Measurements from ENCODE around the gene ZBTB16.

DNA sequence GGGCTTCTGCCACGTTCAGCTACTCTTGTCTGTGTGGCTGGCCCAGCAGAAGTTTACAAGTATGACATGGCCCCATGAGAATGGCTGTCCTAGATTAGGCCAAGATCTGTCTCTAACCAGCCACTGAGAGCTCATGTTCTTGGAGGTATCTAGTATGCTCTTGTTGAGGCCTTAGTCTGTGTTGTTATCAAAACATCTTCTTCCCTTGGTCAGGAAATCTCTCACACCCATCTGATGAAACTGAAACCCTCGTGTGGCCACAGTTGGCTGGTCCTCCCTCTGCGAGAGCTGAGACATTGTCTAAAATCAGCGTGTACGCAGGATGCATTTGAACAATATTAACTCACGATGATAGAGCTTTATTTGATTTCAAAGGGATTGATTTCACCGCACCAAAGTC lies 127.7 kb downstream of the ZBTB16 start:
- TF ChIP-seq POLR2A (IDR thresholded peaks at IDR 0.05; ENCODE audit: low read depth, low read length) (no peak), EZH2 (IDR thresholded peaks at IDR 0.05; ENCODE audit: borderline replicate concordance, low read depth, low read length, severe bottlenecking) (no peak), POLR2AphosphoS5 (IDR thresholded peaks at IDR 0.05; ENCODE audit: insufficient read depth, low read depth, low read length) (no peak)
- TF ChIP-seq, protein P1, sequence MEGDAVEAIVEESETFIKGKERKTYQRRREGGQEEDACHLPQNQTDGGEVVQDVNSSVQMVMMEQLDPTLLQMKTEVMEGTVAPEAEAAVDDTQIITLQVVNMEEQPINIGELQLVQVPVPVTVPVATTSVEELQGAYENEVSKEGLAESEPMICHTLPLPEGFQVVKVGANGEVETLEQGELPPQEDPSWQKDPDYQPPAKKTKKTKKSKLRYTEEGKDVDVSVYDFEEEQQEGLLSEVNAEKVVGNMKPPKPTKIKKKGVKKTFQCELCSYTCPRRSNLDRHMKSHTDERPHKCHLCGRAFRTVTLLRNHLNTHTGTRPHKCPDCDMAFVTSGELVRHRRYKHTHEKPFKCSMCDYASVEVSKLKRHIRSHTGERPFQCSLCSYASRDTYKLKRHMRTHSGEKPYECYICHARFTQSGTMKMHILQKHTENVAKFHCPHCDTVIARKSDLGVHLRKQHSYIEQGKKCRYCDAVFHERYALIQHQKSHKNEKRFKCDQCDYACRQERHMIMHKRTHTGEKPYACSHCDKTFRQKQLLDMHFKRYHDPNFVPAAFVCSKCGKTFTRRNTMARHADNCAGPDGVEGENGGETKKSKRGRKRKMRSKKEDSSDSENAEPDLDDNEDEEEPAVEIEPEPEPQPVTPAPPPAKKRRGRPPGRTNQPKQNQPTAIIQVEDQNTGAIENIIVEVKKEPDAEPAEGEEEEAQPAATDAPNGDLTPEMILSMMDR (IDR thresholded peaks at IDR 0.05; ENCODE audit: extremely low read depth in 1 of 2, insufficient read depth in 1 of 2, low read depth in 1 of 2, low read length in 2 of 2) = no peak

Data from endothelial cell of umbilical vein (primary cell).